GM21360 (cell line): ENCODE data around the gene ZNG1B.
"Not testable (repeated sequence)": the region's sequence is repeated elsewhere in the genome, so short reads cannot be mapped to it uniquely, and the experiment has no call there.

Experiments used
- ATAC-seq: cut with Tn5 transposase; IDR thresholded peaks from one replicate; pipeline ENCODE4 v1.9.1; 2021; ENCODE audit warnings: mild to moderate bottlenecking, moderate library complexity; ENCODE audit not compliant: unreplicated experiment

The ZNG1B gene

GRCh38 chr2:113542529-113542928 lies 105.0 kb downstream of the ZNG1B start:
- ATAC-seq: not testable (repeated sequence)
